ENCODE results near the gene CNPY1.

GRCh38 chr7:155496267-155497005, 49.9 kb downstream of the CNPY1 start:
- TF ChIP-seq CTCF (IDR thresholded peaks at IDR 0.05) (no peak), EP300 (IDR thresholded peaks at IDR 0.05; ENCODE audit: low read depth) (no peak), POLR2AphosphoS5 (IDR thresholded peaks at IDR 0.05) (no peak)
